ENCODE results near the gene DNASE1L2. TPM values are rescaled to one million over a fixed set of nuclear protein-coding genes. Genes with fewer than 3 reads are reported as not detected.

DNASE1L2 gene
- total RNA-seq, 2 donors from 2014 or later = 0.83 TPM; not detected in 1

- Histone ChIP-seq H3K36me3 (no peaks in the 10 kb centered on the region), H3K4me1 (peaks cover 0 to 27% of the 10 kb centered on the region in 2 donors), H3K4me3 (no peak overlapping the region), H3K27ac (no peak overlapping the region), H3K9me3 (no peaks in the 10 kb centered on the region), H3K27me3 (no peaks in the 10 kb centered on the region)
- DNase-seq (ENCODE audit: low spot score) = no peak
- no peak for TF ChIP-seq CTCF (IDR thresholded peaks at IDR 0.05)
Observed at GRCh38 chr16:2270588-2271470, 34.6 kb downstream of the DNASE1L2 start.

GRCh38 chr16:2271848-2272461, 35.7 kb downstream of the DNASE1L2 start:
- TF ChIP-seq CTCF (IDR thresholded peaks at IDR 0.05) = no peak
- Histone ChIP-seq H3K36me3 (no peaks in the 10 kb centered on the region), H3K4me1 (peaks cover 0 to 17% of the 10 kb centered on the region in 2 donors), H3K9me3 (no peaks in the 10 kb centered on the region), H3K4me3 (no peak overlapping the region), H3K27me3 (no peaks in the 10 kb centered on the region), H3K27ac (no peak overlapping the region)
- DNase-seq (ENCODE audit: low spot score) = no peak

- H3K4me3 ChIP-seq = no peak overlapping the region
- H3K27me3 ChIP-seq = no peaks in the 10 kb centered on the region
- no peaks in the 10 kb centered on the region for H3K9me3 ChIP-seq
- TF ChIP-seq CTCF (IDR thresholded peaks at IDR 0.05) = no peak
- peaks cover 0 to 16% of the 10 kb centered on the region in 2 donors for H3K4me1 ChIP-seq
- H3K36me3 ChIP-seq = peaks cover 3% of the 10 kb centered on the region
- no peak for DNase-seq (ENCODE audit: low spot score)
- no peak overlapping the region for H3K27ac ChIP-seq
Observed at GRCh38 chr16:2273484-2273883, 37.2 kb downstream of the DNASE1L2 start.

GRCh38 chr16:2273931-2274330, 37.7 kb downstream of the DNASE1L2 start:
- no peak overlapping the region for H3K27ac ChIP-seq
- H3K27me3 ChIP-seq = no peaks in the 10 kb centered on the region
- H3K9me3 ChIP-seq = no peaks in the 10 kb centered on the region
- H3K4me3 ChIP-seq = no peak overlapping the region
- peaks cover 0 to 13% of the 10 kb centered on the region in 2 donors for H3K4me1 ChIP-seq
- no peak for TF ChIP-seq CTCF (IDR thresholded peaks at IDR 0.05)
- no peak for DNase-seq (ENCODE audit: low spot score)
- peaks cover 3% of the 10 kb centered on the region for H3K36me3 ChIP-seq

- H3K27ac ChIP-seq = no peak overlapping the region
- no peak for TF ChIP-seq CTCF (IDR thresholded peaks at IDR 0.05)
- no peak overlapping the region for H3K4me3 ChIP-seq
- H3K4me1 ChIP-seq = no peaks in the 10 kb centered on the region
- H3K36me3 ChIP-seq = peaks cover 3% of the 10 kb centered on the region
- no peak for DNase-seq (ENCODE audit: low spot score)
- no peaks in the 10 kb centered on the region for H3K27me3 ChIP-seq
- H3K9me3 ChIP-seq = no peaks in the 10 kb centered on the region
Observed at GRCh38 chr16:2275476-2276367, 39.5 kb downstream of the DNASE1L2 start.

Measured in right atrium auricular region (tissue), 2 donors.